Frontal cortex (tissue), 1 donor: ENCODE data around the gene BAZ1A. TPM values are rescaled to one million over a fixed set of nuclear protein-coding genes. Genes with fewer than 3 reads are reported as not detected.

Experiments
- small RNA-seq: library from RNA; depleted of rRNA; stranded (forward); fragments of <200 nt; gene quantifications from one replicate; pipeline ENCODE3, GENCODE V24; 2014
- total RNA-seq: library from RNA; depleted of rRNA; stranded (reverse); fragments of >200 nt; gene quantifications from one replicate; pipeline ENCODE4 v1.2.3, GENCODE V29; 2014

The BAZ1A gene
- total RNA-seq, 1 donor from 2014 or later, result 18.3 TPM

Small RNA genes within 50 kb of the gene (small RNA-seq; reads per million reads assigned to genes)
- gene AL121603.1, result not detected
- not detected for gene RNU7-41P

Other genes starting within 250 kb of the BAZ1A start
- gene SNX6, start 245.2 kb downstream of the BAZ1A start, total RNA-seq, result 104 TPM
- 43.2 TPM for gene CFL2, start 160.8 kb downstream of the BAZ1A start, total RNA-seq
- gene SRP54, start 107.6 kb upstream of the BAZ1A start, total RNA-seq, result 63.6 TPM
- 44.8 TPM for gene FAM177A1, start 170.9 kb upstream of the BAZ1A start, total RNA-seq
- gene PPP2R3C, start 246.6 kb upstream of the BAZ1A start, total RNA-seq, result 57.1 TPM
- gene PRORP, start 247.2 kb upstream of the BAZ1A start, total RNA-seq, result 19.2 TPM